K562 treated with DMSO at 1 percent for 24 hours (cell line): ENCODE measurements around the gene ABHD4. TPM values are rescaled to one million over a fixed set of nuclear protein-coding genes. Genes with fewer than 3 reads are reported as not detected.

ENCODE experiments used
- total RNA-seq: library from RNA; unstranded; fragments of 300-600 nt; gene quantifications from 2 replicates; pipeline ENCODE4 v1.2.3, GENCODE V29; 2022; ENCODE audit warnings: low read depth; ENCODE audit not compliant: insufficient read depth

Gene ABHD4, protein sequence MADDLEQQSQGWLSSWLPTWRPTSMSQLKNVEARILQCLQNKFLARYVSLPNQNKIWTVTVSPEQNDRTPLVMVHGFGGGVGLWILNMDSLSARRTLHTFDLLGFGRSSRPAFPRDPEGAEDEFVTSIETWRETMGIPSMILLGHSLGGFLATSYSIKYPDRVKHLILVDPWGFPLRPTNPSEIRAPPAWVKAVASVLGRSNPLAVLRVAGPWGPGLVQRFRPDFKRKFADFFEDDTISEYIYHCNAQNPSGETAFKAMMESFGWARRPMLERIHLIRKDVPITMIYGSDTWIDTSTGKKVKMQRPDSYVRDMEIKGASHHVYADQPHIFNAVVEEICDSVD
- 31.9 and 32.7 TPM in 2 replicates for total RNA-seq

DNA sequence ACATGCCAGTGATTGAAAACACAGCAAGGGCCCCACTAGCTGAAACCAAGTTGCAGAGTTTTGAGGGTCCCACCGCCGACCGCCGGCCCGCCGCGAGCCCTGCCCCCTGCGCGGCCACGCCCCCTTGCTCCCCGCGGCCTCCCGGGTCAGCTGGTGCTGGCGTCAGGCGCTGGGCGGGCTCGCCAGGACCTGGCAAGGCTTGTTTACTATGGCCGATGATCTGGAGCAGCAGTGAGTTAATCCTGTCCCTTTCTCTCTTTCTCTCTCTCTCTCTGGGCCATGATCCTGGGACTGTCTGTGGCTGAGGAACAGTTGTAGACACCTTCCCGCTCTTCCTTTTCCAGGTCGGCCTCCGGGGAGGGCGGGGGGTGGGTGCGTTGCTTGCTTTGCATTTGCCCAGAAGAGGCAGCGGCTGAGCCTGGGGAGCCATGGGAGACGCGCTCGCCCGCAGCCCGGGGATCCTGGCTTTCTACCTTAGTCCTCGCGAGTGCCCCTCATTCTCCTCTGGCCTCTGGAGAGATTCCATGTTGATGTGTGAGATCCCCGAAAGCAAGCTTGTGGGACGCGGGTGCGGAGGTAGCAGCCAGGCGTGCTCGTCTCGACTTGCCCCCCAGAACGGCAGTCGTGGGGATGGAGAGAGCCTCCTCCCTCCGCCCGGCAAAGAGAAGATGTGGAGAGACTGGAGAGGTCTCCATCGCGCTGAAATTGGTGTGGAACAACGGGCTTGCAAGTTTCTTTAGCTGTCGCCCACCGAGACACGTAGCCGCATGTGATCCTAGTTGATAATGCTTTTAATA, at the start of gene ABHD4:
Gene ABHD4 (plus strand): TSS at position 202 of the 797 bp plus-strand sequence. CDS start 7 bp downstream, at position 209.

DNA sequence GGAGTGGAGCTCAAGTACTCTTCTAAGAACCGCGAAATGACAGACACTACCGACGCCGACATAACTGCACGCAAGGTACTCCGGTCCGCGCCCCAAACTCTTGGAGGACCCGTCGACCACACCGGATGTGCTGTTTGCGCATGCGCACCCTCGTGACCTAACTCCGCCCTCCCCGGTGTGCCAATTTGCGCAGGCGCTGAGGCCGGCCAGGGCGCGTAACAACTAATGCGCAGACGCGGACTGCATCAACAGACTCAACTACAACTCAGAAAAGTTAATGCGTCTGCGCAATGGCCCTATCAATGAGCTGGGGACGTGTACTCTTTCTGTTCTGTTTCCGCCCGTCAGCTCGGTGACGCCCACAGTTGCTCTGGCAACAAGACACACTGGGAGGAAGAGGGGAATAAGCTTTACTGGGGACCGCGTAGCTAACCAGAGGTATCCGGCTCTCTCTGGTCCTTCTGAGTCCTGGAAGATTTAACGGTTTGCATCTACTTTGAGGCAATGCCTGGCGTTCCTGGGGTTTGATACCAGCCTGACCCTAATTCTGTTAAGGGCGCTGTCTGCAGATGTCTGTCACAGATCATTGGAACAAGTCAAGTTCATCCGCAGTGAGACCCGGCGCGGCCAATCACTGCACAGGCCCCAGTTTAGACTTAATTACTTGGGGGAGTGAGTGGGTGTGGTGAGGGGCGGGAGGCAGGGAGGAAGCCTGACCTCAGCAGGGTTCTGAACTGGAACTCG, 8.8 kb upstream of the ABHD4 start, which contains the start of gene DAD1:
Gene DAD1 (minus strand): TSS at position 129 of the 744 bp plus-strand sequence. CDS start 67 bp downstream, at position 62.

DNA sequence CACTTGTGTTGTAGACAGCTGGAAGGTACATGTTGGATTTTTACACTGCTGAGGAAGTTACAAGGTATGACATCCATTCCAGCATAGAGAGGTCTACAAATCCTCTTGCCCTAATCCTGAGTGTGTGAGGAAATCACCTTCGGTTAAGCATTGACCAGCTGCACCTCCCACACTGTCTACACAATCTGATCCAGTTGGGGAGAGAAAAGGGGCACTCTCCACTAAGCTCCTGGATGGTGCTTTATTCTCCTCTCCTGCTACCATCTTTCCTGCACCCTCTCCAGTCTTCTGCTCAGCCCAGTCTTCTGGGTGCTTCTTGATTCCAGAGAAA, 46.2 kb downstream of the ABHD4 start, which contains the start of gene OR6J1:
Gene OR6J1 (minus strand): TSS at position 48 of the 331 bp plus-strand sequence. CDS start 9,541 bp downstream, outside the sequence.

Other genes starting within 250 kb of the ABHD4 start
- gene DAD1, start 9.1 kb upstream of the ABHD4 start, total RNA-seq = 234 and 250 TPM in 2 replicates
- gene OR6J1, start 46.1 kb downstream of the ABHD4 start, total RNA-seq = not detected in 2 replicates
- gene OXA1L, start 168.4 kb downstream of the ABHD4 start, total RNA-seq = 109 and 111 TPM in 2 replicates
- gene SLC7A7, start 217.1 kb downstream of the ABHD4 start, total RNA-seq = 1.1 and 3.5 TPM in 2 replicates
- 98.0 and 108 TPM in 2 replicates for gene MRPL52, start 231.6 kb downstream of the ABHD4 start, total RNA-seq
- 3.0 and 3.6 TPM in 2 replicates for gene MMP14, start 238.3 kb downstream of the ABHD4 start, total RNA-seq